Choroid plexus epithelial cell (primary cell): ENCODE measurements around the gene KCNMA1.

Experiments used
- DNase-seq: peaks from one replicate; pipeline ENCODE4 v3.0.0-alpha.2; 2010; ENCODE audit warnings: low read depth
- H3K4me3 ChIP-seq: 2 replicates; pipeline ENCODE4 v1.5.1; 2011; ENCODE audit warnings: low read depth, mild to moderate bottlenecking, control low read depth, low read length, moderate library complexity
- CTCF ChIP-seq: conservative IDR thresholded peaks from 2 replicates; pipeline ENCODE4 v1.5.1; 2011; ENCODE audit warnings: low read depth, mild to moderate bottlenecking, control low read depth, inconsistent platforms, low read length, moderate library complexity

KCNMA1 gene

DNA sequence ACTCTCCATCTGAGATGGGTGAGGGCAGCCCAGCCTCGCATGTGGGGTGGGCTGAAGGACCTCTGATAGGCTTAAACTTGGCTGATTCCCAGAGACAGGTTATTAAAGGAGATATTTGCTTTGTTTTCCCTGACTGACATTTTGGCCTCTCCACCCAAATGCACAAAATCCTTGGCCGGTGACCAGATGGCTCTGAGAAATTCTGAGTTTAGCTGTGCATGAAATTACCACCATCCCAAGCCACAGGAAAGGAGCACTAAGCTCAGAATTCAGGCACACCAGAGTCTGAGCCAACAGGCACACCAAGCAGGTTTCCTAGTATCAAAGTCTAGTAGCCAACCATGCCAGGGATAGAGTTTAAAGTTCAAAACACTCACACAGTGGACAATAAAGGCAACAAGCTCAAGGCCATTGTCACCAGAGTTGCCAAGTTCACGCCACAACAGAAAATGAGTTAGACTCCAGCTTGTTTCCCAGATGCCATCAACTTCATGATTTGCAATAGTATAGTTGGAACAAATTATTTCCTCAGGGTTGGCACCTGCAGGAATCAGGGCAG lies 387.6 kb downstream of the KCNMA1 start:
- DNase-seq: no peak
- no peak overlapping the region for H3K4me3 ChIP-seq
- no peak for TF ChIP-seq CTCF

GRCh38 chr10:77248104-77248790 lies 389.4 kb downstream of the KCNMA1 start:
- peak; percentile 54 for DNase-seq
- TF ChIP-seq CTCF: no peak
- H3K4me3 ChIP-seq: no peak overlapping the region

DNA sequence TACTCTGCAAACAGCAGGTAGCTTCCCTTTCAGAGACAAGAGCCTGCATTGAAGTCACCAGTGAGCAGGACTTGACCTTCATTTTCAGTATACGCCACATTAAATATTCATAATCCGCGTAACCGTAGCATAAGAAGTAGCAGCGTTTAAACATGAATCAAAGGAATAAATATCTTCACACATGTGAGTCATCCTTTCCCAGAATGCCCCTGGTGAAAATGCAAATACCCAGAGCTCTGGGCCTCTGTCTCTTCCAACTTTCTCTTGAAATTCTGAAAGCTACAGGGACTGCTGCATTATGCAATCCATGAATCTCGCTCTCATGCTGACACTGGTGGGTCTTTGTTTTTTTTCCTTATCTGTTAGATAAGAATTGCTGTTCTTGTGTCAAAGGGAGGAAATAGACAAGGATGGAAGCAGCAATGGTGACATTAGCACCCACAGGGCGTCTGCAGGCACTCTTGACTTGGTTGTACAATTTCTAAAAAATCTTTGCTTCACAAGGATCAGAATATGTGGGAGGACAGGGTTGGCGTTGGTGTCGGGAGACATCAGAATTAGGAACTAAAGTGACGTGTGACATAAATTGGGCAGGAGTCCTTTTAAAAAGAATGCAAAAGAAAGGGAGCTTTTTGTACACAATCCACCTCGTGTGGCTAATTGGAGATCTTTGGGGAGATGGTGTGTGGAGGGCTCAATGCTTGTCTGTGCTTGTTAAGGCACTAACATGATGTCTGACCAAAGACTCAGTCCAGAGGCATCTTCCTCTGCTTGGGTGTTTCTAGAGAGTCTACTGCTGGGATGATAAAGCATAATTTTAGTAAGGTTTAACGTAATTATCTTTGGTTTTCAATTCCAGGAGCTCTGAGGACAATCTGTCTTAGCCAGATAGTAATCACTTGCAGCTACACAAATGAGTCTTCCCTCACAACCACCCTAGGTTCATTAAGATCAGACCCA lies 390.3 kb downstream of the KCNMA1 start:
- no peak for TF ChIP-seq CTCF
- DNase-seq: peak; percentile 92
- no peak overlapping the region for H3K4me3 ChIP-seq

DNA sequence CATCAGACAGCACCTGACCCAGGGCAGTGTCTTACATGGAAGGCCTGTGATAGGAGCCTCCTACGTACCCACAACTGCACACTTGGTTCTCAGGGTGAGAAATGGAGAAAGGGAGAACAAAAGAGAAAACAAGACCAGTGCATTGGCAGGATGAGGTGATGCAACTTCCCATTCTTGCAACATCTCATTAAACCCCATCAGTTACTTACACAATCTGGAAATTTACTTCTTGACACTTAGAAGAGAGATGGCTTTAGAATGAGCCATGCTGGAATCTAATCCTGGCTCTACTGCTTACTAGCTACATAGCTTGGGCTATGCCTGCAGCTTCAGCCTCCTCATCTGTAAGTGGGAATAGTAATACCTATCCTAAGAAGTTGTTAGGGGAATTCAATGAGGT lies 391.7 kb downstream of the KCNMA1 start:
- TF ChIP-seq CTCF: no peak
- H3K4me3 ChIP-seq: no peak overlapping the region
- DNase-seq: peak; percentile 76

DNA sequence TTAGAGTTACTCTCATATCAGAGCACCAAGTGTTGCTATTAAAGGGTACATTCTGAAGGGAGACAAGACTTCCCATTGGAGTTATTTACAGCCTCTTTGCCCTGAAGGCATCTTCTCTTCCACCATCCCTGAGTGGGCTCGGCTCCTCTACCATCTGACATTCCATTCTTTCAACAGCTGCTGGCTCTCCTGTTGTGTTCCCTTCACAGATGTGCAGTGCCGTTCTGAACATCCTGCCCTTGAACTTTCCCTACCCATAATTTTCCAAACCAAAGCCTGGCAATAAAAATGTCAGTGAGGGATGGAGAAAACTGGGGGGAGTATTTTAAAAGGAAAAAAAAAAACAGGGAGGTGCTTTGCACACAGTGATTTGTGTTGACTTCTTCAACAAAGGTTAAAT lies 392.9 kb downstream of the KCNMA1 start:
- H3K4me3 ChIP-seq: no peak overlapping the region
- TF ChIP-seq CTCF: no peak
- no peak for DNase-seq

GRCh38 chr10:77244286-77244685 lies 393.3 kb downstream of the KCNMA1 start:
- DNase-seq: no peak
- no peak overlapping the region for H3K4me3 ChIP-seq
- no peak for TF ChIP-seq CTCF
